ENCODE results near the gene BRCA2.

BRCA2 gene

DNA sequence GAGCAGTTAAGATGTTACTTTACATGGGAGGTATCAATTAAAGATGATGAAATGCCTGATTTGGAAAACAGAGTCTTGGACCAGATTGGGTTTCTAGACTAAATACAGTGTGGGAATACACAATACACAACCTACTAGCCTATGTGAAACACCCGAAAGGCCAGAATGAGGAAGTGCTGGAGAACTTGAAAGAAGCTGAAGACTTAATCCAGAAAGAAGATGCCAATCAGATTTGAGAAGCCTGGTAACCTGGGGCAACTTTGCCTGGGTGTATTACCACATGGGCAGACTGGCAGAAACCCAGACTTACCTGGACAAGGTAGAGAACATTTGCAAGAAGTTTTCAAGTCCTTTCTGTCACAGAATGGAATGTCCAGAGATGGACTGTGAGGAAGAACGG is 69.4 kb downstream of the BRCA2 start:
- peak; percentile 17 to 21 for DNase-seq

DNA sequence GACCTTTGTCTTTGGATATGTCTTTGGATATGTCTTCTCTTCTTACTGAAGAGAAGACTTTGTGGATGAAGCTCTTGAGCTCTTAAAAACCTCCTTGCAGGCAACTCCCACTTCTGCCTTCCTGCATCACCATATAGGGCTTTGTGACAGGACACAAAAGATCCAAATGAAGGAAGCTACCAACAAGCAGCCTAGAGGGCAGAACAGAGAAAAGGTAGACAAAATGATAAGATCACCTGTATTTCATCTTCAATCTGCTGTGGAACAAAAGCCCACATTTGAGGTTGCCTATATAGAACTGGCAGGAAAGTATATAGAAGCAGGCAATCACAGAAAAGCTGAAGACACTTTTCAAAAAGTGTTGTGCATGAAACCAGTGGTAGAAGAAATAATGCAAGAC is 70.1 kb downstream of the BRCA2 start:
- no peak for DNase-seq

DNA sequence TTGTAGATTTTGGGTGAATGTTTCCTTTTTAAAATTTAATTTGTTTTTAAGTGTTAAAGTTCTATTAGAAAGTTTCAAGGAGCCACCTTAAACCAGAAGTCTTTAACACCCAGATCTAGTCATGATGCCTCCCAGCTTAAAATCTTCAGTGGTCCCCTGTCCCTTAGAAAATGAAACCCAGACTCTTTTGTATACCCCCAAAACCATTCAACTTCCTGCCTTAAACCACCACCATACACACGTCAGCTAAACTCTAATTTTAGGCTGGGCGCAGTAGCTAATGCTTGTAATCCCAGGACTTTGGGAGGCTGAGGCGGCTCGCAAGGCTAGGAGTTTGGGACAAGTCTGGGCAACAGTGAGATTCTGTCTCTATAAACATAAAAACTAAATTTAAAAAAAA is 74.7 kb downstream of the BRCA2 start:
- no peak for DNase-seq

DNA sequence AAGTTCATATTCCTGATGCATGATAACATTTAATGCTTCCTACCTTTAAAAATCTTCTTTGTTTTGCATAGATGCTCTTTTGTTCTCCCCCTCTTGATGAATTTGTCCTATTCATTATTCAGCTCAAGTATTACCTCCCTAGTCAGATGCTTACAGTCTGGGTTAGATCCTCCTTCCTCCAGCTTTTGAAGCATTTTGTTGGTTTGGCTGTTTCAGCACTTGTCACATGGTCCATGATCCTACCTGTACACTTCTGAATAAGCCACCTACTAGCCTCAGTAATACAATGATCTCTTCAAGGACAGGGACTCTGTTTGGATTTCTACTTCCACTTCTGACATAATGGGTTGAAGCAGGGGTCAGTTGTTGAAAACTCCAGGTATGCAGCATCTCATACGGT is 75.2 kb downstream of the BRCA2 start:
- DNase-seq, result no peak

DNA sequence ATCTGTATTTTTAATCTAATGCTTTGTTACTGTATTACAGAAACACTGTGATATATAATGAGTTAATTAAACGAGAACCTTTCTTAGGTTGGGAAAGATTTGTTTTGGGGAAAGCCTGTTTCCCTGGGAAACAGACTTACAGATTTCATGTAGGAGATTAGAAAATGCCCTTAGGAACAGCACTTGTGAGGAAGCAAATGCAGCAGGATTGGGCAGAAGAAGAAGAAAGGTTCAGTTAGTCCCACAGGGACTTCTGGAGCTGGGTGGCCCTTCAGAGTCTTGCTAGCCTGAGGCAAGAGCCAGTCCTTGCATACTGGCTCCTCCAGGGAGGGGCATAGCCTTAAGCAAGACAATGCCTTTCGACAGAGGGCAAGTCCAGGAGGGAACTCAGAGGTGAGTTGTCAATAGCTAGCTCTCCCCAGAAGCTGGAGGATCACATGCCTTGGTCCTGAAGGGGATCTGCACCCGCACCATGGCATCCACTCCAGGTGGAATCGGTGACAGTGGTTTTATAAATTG is 75.9 kb downstream of the BRCA2 start:
- DNase-seq, result peak; percentile 23 to 57

DNA sequence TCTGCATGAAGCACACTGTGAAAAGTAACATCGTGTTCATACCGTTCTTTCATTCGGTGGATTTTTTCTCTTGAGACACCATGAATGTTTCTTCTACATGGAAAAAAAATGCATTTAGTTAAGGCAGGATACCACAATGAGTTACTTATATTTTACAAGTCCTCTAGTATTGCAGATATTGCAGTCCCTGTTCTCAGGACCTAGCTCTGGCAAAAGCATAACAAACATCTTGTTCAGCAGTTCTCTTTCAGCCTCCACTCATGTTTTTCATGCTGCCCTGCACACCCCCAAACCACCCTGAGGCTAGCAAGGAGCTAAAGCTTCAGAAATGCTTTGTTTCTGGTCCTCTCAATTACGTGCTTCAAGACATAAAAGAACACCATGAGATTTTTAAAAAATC is 87.8 kb downstream of the BRCA2 start:
- DNase-seq, result no peak

DNA sequence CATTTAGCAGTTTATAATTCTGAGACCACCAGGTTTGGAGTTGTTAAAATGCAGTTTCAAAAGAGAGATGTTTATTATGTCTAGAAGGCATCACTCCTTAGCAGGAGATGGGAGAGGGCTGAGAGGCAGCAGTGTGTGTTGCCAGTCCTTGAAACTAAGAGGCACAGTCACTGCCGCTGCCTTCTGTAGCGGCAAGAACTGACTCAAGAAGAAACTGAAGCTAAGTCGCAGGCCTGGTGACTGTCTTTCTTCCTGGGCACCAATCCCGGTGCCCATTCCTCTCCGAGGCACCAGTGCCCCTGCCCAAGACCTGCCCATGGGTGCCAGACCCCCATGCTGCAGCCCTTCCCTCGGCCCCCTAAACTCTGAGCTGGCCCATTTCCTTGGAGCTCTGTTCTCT is 92.5 kb downstream of the BRCA2 start:
- no peak for DNase-seq

DNA sequence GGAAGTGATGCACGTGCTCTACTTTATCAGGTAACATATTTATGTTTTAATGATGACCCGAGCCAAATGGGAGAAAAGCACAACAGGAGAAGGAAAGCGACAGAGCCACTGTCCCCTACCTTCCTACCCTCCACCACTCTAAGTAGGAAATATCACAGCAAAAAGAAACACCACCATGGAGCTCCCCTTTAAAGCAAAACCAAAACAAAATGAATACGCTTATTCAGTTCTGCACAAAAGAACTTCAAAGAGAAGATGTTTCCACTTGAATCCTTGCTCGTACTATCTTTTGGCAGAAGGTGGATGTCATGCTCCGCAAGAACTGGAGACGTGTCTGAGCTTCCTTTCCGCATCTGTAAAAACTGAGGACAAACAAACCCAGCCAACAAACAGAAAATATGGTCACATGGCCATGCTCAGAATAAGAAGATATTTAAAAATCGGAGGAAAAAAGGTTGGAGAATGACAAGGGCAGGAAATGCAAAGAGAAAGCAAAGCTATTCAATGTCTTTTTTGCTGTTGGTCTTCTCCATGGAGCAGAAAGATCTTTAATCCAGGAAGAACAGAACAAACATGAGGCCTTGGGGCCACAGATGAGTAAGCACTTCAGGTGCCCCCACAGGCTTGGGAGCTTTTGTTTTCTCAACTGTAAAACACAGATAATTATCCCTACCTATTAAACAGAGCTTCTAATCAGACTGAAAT is 93.1 kb downstream of the BRCA2 start:
- no peak for DNase-seq

DNA sequence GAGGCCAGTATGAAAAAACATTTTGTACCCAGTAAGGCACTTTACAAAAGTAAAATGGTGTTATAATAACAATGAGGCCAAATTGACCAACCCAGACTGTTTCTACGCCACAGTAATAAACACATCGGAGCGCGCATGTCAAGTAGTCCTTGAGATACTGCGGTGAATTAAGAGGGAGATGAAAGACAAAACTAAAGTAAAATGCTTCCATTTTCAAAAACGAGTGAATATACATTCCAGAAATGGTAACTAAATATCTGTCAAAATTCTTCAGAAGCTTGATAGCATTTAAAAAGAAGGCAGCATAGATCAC is 93.6 kb downstream of the BRCA2 start:
- DNase-seq, result no peak

DNA sequence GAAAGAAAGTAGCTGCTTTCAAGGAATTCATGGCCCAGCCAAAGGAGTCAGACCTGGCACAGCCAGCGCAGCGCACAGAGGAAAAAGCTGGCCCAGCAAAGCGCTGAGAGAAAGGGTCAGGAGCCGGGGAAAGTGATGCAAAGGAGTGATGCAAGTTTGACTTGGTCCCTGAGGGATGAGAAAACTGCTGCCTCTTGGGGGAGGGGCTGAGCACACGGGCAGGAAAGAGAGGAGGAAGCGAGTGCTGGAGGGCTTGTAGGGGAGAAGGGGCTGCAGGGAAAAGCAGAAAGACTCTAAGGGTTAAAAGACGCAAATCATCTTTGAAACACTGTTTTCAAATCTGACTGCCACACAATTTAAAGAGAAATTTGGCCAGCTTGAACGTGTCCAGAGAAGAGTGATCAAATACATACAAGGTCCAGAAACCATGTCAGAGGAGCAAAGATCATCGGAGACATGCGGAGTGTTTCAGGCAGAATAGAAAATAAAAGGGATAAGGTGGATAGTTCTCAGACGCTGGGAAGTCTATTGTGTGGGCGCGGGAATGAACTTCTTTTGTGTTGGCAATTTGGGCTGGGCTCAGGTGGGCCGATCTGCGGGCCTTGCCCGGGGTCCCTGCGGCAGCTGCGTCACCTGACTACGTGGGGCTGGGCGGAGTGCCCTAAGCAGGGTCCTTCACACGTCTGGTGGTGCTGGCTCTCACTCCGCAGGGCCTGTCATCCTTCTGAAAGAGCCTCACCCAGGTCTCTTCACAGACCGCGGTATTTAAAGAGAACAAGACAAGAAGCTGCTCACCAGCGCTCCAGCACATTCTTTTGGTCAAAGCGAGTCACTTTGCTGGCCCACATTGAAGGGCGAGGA is 94.5 kb downstream of the BRCA2 start:
- no peak for DNase-seq

DNA sequence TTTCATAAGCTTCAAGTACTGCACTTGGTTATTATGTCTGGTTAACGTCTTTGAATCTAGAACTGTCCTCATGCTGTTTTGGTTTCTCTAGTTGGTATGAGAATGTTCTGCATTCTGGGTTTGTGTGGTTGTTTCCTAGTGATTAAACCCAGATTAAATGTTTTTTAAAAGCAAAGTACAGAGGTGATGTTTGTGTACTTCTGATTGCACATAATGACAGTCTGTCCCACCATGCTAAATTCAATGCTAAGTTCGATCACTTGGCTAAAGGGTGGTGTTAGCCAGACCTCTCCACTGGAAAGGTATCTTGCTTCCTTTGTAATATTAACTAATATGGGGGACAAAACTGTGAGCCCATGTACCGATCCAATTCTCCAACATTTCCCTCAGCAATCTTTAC is 98.0 kb downstream of the BRCA2 start:
- DNase-seq, result no peak

DNA sequence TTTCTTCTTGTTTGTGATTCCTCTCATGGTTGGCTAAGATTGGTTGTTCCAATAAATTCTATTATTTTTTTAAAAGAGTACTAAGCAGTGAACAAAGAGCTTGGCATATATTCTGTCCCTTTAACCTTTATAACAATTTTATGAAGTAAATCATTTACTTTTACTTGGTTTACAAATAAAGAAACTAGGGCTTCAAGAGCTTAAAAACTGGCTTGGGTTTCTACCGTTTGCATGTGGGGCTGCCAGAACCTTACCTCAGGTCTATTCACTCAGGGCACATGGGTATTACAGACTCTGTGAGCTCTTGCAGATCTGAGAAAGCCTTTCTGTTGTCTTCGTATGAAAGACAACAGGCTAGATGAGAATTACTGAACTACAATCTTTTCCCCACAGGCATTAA is 99.3 kb downstream of the BRCA2 start:
- no peak for DNase-seq

DNA sequence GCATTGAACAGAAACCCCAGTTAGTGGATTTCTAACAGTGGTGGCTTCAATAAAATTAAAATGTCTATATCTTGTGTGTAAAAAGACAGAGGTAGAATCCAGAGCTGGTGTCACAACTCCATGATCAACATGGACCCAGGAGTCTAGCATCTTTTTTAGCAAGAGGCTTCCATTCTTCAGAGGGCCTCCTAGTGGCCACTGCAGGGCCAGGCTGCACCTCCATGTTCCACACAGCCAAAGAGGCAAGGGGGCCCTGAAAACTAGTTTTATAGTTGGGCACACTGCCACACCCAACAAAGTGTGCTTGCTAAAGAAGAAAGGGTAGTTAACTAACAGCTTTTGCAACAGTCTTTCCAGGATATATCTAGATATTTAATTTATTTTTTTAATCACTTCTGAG is 99.7 kb downstream of the BRCA2 start:
- peak; percentile 42 to 54 for DNase-seq

DNA sequence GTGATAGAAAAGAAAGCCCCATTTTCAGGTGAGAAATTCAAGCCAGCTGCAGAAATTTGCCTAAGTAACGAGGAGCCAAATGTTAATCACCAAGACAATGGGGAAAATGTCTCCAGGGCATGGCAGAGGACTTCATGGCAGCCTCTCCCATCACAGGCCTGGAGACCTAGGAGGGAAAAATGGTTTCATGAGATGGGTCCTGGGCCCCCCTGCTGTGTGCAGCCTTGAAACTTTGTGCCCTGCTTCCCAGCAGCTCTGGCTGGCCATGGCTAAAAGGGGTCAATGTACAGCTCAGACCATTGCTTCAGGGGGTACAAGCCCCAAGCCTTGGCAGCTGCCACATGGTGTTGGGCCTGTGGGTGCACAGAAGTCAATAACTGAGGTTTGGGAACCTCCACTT is 102.7 kb downstream of the BRCA2 start:
- no peak for DNase-seq

DNA sequence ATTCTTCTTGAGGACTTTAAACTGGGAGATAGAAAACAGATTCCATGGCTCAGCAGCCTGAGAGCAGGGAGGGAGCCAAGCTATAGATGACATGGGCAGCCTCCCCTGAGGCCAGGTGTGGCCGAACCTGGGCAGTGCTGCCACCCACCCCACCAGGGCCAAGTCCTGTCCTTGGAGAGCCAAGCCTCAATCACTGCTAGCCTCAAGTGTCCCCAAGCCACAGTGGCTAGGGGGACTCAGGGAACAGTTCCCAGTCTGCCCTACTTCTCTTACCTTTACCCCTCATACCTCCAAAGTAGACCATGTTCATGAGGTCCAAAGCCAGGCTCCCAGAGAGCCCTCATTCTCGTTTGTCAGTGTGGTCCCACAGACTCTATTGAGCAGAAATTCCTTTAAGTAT is 104.6 kb downstream of the BRCA2 start:
- no peak for DNase-seq

DNA sequence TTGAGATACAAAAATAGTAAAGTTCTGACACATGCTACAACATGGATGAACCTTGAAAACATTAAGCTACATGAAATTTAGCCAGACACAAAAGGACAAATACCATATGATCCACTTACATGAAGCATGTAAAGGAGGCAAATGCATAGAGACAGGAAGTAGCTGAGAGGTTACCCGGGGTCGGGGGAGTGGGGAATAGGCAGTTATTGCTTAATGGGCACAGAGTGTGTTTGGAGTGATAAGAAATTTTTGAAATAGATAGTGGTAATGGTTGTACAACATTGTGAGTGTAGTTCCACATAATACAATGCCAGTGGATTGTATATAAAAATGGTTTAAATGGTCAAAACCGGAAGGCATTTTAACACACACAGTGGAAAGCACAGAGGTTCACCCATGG is 108.3 kb downstream of the BRCA2 start:
- peak; percentile 47 to 55 for DNase-seq

DNA sequence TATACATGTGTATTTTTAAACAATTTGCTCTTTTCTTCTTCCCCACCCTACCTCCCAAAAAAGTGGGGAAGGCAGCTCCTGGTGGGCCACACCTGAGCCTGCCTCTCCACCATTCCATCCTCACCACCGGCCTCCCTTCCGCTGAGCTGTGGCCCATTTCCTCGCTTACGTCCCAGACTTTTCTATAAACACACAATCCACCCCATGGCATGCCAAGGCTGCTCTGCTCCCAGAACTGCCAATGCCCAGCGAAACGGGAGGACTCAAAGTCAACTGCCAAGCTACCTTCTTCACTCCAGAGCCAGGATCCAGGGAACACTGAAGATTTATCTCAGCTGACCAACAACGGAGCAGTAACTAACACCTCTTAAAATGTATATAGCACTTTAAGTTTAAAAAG is 109.8 kb downstream of the BRCA2 start:
- no peak for DNase-seq

DNA sequence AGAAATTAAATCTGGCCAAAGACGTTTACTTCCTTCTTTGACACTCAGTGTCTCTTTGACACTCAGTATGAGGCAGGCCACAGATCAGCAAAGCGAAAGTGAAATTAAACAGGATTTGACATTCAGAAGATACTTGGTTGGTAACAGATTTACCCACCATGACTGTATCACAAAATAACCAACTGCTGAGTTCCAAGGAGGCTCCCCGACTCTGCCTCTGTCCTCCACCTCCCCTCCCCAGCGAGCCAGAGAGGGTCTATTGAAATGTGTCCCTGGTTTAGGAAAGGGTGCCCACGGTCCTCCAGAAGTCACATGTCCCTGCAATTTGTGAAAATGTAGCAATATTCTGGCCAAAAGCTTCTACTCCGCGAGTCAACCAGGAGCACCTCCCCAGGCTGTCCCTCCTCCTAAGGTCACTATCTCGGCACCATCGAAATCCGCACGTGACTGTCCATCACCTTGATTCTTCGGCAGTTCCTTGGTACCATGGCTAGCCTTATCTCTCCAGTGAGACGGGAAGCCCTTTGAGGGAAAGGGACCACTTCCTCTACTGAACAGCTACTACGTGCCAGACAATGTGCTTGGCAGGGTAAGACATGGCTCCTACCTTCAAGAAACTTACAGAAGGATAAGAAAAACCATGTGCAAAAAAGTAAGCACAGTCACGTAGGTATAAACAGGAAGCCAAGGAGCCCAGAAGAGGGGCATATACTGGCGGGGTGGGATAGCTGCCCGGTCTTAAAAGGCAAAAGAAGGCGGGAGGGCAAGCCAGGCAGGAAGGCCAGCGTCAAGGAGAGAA is 111.1 kb downstream of the BRCA2 start:
- DNase-seq, result peak; percentile 72 to 83

DNA sequence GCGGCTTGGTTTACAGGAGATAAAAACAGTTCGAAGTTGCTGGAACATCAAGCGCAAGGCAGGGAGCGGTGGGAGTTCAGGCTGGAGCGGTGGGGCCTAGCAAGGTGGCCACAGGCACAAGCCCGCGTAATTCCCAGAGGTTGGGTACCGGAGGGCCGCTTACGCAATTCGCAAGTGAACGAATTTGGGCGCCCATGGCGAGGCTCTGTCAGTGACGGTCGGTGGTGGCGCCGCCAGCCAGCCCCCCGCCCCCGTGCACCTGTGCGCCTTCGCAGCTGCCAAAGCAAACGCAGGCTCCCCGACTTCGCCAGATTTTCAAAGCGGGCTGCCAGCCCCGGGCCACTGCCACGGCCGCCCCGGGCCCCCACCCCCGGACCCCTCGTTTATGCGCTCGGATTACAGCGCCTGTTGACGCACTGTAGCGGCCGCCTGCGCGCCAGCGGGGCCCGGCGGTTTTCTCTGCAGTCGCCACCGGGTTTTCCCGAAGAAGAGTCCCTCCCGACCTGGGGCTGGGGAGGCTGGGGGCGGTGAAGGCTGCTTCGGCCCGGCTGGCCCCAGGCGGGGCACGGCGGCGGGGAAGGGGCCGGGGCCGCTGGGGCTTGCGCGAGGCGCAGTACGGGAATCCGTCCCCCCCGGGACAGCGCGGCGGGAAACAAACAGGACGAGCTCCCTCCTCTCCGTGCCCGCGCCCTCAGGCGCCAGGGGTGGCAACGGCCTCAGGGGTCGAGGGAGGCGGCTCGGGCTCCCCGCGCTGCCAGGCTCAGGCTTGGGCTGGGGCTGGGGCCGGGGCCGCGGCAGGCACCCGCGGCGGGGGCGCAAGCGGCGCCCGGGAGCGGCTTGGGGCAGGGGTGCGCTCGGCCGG is 111.9 kb downstream of the BRCA2 start:
- peak; percentile 39 to 60 for DNase-seq

DNA sequence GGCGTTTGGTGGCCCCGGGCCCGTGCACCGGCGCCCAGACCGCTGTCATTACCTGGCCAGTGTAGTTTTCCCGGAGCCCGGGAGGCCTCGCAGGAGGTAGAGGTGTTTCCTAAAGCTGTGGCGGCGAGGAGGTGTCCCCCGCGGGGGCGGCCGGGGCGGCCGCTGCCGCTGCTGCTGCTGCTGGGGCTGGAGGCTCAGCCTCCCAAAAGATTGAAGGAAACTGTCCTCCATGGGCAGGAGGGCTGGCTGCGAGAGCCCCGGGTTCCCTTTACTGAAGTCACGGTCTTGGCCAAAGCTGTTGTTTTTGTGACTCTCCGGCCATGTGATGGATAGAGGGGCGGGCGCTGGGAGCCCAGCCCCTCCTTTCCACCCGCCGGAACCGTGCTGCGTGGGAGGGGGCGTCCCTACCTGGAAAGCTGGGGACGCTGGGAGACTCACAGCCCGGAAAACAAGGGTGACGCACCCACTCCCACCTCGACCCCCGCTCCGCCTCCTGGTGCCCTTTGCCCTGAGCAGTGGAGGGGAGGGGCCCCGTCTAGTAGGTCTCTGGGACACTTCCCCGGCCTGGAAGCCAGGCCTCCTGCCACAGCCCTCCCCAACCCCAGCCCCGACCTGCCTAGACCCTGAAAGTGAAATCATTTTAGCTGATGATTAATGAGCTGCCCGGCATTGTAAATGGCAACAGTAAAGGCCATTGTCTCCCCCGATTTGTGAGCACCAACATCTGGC is 112.7 kb downstream of the BRCA2 start, which contains the start of gene N4BP2L1:
TSS of gene N4BP2L1 (minus strand) at position 279 of the 729 bp plus-strand sequence. CDS start at position 231, 48 bp downstream.
- DNase-seq, result peak; percentile 70 to 72

DNA sequence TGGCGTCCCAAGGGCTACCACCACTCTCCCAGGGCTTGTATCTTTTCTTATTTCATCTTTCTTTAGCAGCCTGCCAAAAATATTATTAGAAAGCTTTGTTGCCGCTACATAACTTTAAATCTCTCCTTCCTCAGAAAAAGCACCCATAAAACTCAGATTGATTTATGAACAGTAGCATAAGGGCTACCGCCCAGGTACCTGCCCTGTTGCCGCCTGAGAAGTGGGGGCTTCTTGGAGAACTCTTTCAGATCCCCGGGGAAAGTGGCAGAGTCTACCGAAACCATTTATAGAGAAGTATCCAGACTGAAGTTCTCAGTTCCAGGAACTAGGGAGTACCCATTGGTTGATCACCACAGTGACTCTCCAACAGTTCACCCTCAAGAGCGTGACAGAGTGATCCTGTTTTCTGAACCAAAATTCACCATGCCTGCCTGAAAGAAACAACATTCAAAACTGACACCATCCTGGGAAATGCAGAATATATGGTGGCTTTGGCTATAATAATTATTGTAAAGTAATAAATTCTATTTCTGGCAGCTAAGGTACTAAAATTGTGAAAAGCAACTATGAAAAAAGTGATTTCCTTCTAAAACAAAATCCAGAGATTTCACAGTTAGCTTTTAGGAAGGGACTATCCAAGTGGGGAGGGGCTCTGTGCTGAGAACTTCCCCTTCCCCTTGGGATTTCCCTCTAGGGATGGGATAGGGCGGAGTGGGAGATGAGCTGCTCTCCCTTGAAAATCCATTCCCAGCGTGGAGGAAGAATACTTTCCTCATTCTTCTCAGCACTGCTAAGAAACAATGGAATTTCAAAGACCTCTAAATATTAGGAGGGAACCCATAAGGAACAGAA is 113.5 kb downstream of the BRCA2 start:
- peak; percentile 54 to 62 for DNase-seq

All from AML-193 (cell line).